ENCODE measurements around the gene UMODL1. TPM values are rescaled to one million over a fixed set of nuclear protein-coding genes. Genes with fewer than 3 reads are reported as not detected.

Gene UMODL1
- total RNA-seq, 4 donors from 2014 or later, result 0.15 to 0.21 TPM; not detected in 2

- Histone ChIP-seq H3K4me3 (no peak overlapping the region), H3K4me1 (peaks cover 17% of the 10 kb centered on the region), H3K27me3 (no peaks in the 10 kb centered on the region), H3K36me3 (no peaks in the 10 kb centered on the region), H3K9me3 (no peaks in the 10 kb centered on the region), H3K27ac (no peak overlapping the region)
- WGBS, result 81% methylated on average over 8 of the region's 8 CpGs
- TF ChIP-seq EP300 (IDR thresholded peaks at IDR 0.05) (no peak), POLR2AphosphoS5 (IDR thresholded peaks at IDR 0.05) (no peak), CTCF (IDR thresholded peaks at IDR 0.05) (no peak), POLR2A (IDR thresholded peaks at IDR 0.05) (no peak)
- DNase-seq (ENCODE audit: low spot score in 2 of 2), result no peak
Measured at GRCh38 chr21:42092771-42093170, 21.7 kb downstream of the UMODL1 start.

- 92% methylated on average over 9 of the region's 9 CpGs for WGBS
Measured at GRCh38 chr21:42093186-42093585, 22.1 kb downstream of the UMODL1 start.

DNA sequence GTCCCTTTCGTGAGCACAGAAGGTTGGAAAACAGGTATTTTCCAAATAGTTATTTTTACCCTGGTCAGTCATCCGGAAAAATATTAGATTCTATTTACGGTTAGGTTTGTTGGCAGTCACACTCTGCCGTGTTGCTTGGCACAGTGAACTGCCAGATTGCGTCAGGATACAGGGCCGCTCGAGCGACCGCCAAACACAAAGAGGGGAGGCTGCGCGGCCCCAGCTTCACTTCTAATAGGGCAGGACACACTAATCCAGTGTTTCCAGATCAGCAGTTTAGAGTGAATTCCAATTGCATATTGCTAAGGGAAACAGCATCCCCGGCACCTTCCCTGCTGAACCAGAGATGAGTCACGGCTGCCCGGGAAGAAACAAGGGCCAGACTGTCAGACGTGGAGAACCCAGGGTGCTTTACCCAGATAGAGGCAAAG lies 22.9 kb downstream of the UMODL1 start:
- no peaks in the 10 kb centered on the region for H3K27me3 ChIP-seq
- H3K4me1 ChIP-seq, result peaks cover 24% of the 10 kb centered on the region
- no peak for TF ChIP-seq POLR2A (IDR thresholded peaks at IDR 0.05)
- no peak for TF ChIP-seq CTCF (IDR thresholded peaks at IDR 0.05)
- TF ChIP-seq POLR2AphosphoS5 (IDR thresholded peaks at IDR 0.05), result no peak
- TF ChIP-seq EP300 (IDR thresholded peaks at IDR 0.05), result no peak
- H3K27ac ChIP-seq, result no peak overlapping the region
- no peaks in the 10 kb centered on the region for H3K9me3 ChIP-seq
- H3K36me3 ChIP-seq, result no peaks in the 10 kb centered on the region
- DNase-seq (ENCODE audit: low spot score in 2 of 2), result peak in 1 of 2 donors; percentile 69
- H3K4me3 ChIP-seq, result no peak overlapping the region
- 55% methylated on average over 15 of the region's 15 CpGs for WGBS

More at GRCh38 chr21:42093186-42093585, 22.1 kb downstream of the UMODL1 start:
- H3K36me3 ChIP-seq, result no peaks in the 10 kb centered on the region
- H3K27ac ChIP-seq, result no peak overlapping the region
- no peak overlapping the region for H3K4me3 ChIP-seq
- H3K4me1 ChIP-seq, result peaks cover 21% of the 10 kb centered on the region
- no peaks in the 10 kb centered on the region for H3K27me3 ChIP-seq
- TF ChIP-seq EP300 (IDR thresholded peaks at IDR 0.05) (no peak), CTCF (IDR thresholded peaks at IDR 0.05) (no peak), POLR2AphosphoS5 (IDR thresholded peaks at IDR 0.05) (no peak), POLR2A (IDR thresholded peaks at IDR 0.05) (no peak)
- no peaks in the 10 kb centered on the region for H3K9me3 ChIP-seq
- DNase-seq (ENCODE audit: low spot score in 2 of 2), result no peak

DNA sequence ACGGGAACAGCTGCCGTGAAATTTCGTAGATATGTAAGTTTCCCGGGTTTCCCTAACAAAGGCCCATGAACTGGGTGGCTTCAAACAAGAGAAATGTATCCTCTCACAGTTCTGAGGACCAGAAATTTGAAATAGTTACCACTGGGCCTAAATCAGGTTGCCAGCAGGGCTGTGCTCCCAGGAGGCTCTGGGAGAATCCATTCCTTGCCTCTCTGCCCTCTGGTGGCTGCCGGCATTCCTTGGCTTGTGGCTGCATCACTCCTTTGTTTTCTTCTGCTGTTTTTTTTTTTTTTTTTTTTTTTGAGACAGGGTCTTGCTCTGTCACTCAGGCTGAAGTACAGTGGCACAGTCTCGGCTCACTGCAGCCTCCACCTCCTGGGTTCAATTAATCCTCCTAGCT lies 23.7 kb downstream of the UMODL1 start:
- no peaks in the 10 kb centered on the region for H3K27me3 ChIP-seq
- 99% methylated on average over 6 of the region's 6 CpGs for WGBS
- H3K4me1 ChIP-seq, result peaks cover 24% of the 10 kb centered on the region
- no peak for DNase-seq (ENCODE audit: low spot score in 2 of 2)
- H3K9me3 ChIP-seq, result no peaks in the 10 kb centered on the region
- no peak overlapping the region for H3K27ac ChIP-seq
- no peak for TF ChIP-seq POLR2AphosphoS5 (IDR thresholded peaks at IDR 0.05)
- no peak for TF ChIP-seq CTCF (IDR thresholded peaks at IDR 0.05)
- no peak for TF ChIP-seq EP300 (IDR thresholded peaks at IDR 0.05)
- TF ChIP-seq POLR2A (IDR thresholded peaks at IDR 0.05), result no peak
- H3K36me3 ChIP-seq, result no peaks in the 10 kb centered on the region
- no peak overlapping the region for H3K4me3 ChIP-seq

- 88% methylated on average over 2 of the region's 2 CpGs for WGBS
- H3K4me1 ChIP-seq, result peaks cover 24% of the 10 kb centered on the region
- no peak for DNase-seq (ENCODE audit: low spot score in 2 of 2)
- no peak for TF ChIP-seq POLR2AphosphoS5 (IDR thresholded peaks at IDR 0.05)
- TF ChIP-seq EP300 (IDR thresholded peaks at IDR 0.05), result no peak
- no peak for TF ChIP-seq CTCF (IDR thresholded peaks at IDR 0.05)
- TF ChIP-seq POLR2A (IDR thresholded peaks at IDR 0.05), result no peak
- no peaks in the 10 kb centered on the region for H3K36me3 ChIP-seq
- H3K4me3 ChIP-seq, result no peak overlapping the region
- no peak overlapping the region for H3K27ac ChIP-seq
- no peaks in the 10 kb centered on the region for H3K27me3 ChIP-seq
- no peaks in the 10 kb centered on the region for H3K9me3 ChIP-seq
Measured at GRCh38 chr21:42095581-42095980, 24.5 kb downstream of the UMODL1 start.

Measured in suprapubic skin (tissue), 4 donors.